HG03457 (cell line): ENCODE results near the gene ATP2A3.

Experiments used
- ATAC-seq: cut with Tn5 transposase; IDR thresholded peaks from one replicate; pipeline ENCODE4 v1.9.1; 2021; ENCODE audit warnings: moderate number of reproducible peaks; ENCODE audit not compliant: unreplicated experiment

ATP2A3 gene

DNA sequence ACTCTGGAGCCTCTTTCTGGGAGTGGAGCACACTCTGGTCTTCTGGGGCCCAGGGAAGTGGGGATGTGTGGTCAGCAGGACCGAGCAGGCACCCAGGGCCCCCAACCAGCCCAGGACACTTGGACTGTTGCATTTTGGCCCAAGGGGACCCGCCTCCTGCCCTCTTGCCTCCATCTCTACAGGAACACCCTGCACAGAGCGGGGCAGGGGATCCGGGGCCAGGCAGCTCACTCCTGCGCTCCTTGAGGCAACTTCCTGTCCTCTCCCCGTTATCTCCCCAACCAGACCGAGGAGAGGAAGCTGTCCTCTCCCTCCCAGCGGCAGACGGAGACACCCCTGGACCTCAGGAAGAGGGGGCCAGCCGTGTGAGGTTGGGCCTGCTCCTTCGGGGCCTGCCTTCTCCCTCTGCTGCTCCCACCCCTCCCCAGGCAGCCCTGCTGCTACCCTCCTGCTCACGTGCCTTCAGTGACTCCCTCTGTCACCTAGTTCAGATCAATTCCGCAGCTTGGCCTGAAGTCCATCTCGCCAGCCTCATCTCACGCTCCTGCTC lies 10.0 kb upstream of the ATP2A3 start:
- ATAC-seq = no peak

- no peak for ATAC-seq
Observed at GRCh38 chr17:3973495-3974137, 9.4 kb upstream of the ATP2A3 start.

DNA sequence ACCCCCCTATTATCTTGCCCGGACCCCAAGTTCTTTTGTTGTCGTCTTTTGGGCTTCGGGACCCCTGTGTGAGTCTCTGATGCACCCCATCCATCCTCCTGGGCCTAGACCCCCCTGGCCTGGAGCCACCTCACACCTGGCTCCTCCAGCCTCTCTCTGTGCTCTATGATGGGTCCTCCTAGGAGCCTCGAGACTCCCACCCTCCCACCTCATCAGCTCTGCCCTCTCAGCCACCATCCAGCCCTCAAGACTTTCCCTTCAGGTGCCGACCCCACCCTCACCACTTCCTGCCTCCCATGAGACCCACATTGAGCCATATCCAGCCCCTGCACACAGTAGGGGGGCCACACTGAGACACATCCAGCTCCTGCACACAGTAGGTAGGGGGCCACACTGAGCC lies 8.7 kb upstream of the ATP2A3 start:
- no peak for ATAC-seq

- no peak for ATAC-seq
Observed at GRCh38 chr17:3972281-3972731, 8.1 kb upstream of the ATP2A3 start.

DNA sequence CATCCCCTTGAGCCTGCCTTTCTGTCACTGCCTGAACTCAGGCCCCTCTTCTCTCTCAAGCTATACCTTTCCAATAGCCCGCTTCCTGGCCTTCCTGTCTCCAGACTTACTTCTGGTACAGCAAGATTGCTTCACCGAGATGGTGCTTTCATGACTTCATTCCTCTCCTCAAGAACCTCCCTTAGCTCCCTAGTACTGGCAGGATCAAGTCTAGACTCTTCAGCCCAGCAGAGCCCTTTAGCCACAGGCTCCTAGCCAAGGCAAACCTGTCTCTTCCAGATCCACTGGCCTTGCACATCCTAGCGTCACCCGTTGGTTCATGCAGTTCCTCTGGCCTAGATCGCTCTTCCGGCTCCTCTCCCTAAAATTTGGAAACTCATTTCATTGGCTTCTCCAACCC lies 6.4 kb upstream of the ATP2A3 start:
- no peak for ATAC-seq

- no peak for ATAC-seq
Observed at GRCh38 chr17:3969963-3970362, 5.7 kb upstream of the ATP2A3 start.

DNA sequence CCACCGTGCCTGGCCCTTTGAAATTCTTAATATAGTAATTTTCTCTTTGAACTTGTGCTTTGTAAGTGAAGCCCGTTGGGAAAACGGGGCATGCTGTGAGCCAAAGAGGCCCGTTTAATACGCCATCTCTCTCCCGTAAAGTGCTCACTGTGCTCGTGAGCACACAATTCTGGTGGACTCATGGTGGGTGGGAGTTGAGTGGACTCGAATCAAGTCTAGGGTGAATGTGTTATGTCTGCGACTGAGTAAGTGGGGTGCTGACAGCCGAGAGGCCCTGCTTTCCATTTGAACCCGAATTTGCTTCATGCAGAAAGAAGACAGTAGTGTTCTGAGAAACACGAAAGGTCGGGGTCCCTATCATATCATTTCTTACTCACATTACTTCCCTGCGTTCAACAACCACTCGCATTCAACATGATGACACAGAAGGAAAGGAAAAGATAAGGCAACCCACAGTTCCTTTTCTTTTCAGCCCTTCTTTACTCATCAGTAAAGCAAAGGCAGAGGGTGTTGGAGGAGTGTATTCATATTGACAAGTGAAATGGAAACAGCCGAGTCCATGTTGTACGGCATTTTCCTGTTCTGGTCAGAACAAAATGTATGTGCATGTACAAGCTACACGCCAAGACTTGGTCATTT lies 4.8 kb upstream of the ATP2A3 start:
- no peak for ATAC-seq

DNA sequence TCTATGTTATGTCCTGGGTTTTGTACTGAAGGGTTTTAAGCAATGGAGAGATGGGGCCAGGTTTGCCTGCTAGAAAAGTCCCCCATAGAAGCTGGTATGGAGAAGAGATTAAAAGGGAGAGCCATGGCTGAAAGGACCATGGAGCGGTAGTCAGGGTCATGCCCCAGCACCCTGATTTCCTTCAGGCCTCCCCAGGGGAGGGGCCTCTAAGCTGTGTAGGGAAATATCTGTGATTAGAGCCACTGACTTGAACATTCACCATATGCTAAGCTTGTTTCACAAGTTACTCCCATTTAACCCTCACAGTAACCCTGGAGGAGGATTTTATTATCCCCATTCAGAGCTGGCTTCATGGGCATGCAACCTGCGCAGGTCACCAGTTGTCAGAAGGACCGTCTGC lies 3.8 kb upstream of the ATP2A3 start:
- no peak for ATAC-seq

GRCh38 chr17:3966720-3967363 lies 2.6 kb upstream of the ATP2A3 start:
- no peak for ATAC-seq

DNA sequence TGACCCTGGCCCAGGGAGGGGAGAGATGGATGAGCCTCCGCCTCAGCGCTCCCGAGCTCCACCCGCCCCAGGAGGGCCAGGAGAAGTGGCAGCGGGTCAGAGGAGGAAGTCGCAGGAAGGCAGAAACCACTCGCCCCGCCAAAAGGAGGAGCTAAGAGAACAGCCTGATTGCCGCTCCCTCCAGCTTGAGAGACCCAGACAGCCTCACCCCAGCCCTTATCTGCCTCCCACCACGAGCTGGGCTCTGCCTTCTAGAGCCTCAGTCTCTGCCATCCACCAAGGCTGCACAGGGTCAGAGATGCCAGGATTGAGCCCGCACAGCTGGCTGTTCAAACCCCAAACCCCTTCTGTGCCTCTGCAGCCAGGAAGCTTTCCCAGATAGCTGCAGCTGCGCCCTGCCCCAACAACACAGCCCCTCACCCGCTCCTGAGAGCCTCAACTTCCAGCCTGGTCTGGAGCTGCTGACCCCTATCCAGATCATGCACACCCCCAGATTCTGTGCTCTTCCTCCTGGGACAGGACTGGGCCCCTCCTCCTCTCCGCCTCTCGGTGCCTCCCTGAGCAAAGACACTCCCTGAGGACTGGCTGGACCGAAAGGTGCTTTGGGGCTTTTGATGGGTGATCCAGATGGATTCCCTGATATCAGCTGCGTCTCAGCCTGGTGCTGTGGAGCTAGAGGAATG lies 1.0 kb upstream of the ATP2A3 start:
- ATAC-seq = no peak

GRCh38 chr17:3963237-3964201 lies 718 bp downstream of the ATP2A3 start:
- no peak for ATAC-seq

DNA sequence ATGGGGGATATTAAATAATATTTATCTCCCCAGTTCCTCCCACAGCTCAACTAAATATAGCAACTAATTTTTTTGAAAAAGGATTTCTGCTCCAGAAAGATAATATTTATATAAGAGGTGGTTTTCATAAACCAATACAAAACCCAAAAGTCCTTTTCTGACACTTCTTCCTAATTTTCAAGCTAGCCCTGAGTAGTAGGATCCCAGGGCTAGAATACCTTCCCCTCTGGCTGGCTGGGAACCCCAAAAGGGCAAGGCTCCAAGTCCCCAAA lies 1.3 kb downstream of the ATP2A3 start:
- no peak for ATAC-seq

- ATAC-seq = no peak
Observed at GRCh38 chr17:3962217-3962964, 1.8 kb downstream of the ATP2A3 start.

DNA sequence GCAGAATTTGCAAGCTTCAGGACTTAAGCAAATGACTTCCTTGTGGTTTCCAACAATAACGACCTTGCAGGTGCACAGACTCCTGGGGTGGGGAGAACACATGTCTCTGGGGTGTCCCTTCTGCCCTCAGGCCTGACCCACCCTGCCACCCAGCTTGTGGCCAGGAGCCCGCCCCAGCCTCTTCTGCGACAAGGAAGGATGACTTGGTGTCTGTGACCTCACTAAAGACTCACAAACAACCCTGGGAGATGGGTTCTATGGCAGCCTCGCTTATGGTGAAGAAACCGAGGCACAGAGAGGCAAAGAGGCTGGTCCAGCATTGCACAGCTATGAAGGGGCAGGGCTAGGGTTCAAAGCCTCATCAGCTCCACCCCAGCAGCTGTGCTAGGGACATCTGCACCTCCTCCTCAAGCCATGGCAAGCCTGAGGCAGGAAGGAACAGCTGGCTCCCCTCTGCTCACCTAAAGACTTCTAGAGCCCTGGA lies 2.6 kb downstream of the ATP2A3 start:
- ATAC-seq = no peak

DNA sequence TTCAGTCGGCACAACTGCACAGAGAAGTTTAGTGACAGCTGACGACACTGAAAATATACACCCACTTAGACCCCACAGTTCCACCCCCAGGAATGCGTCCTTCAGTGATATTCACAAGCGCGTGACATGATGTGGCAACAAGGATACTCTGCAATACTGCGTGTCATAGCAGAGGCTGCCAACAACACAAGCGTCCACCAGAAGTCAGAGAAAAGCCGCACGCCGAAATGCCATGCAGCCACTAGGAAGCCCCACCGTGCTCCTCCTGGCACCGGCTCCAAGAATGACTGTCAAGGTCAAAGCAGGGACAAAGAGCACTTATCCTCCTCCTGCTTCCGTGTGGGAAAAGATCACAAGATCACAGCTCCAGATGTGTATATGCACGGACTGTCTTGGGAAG lies 3.5 kb downstream of the ATP2A3 start:
- ATAC-seq = no peak

- no peak for ATAC-seq
Observed at GRCh38 chr17:3959921-3960601, 4.2 kb downstream of the ATP2A3 start.

GRCh38 chr17:3959295-3959899 lies 4.8 kb downstream of the ATP2A3 start:
- no peak for ATAC-seq

GRCh38 chr17:3957735-3958599 lies 6.3 kb downstream of the ATP2A3 start:
- ATAC-seq = no peak
